HPDE6-E6E7 (cell line): ENCODE measurements around the gene FASN.

Source experiments
- DNase-seq: peaks from one replicate; pipeline ENCODE4 v3.0.0; 2011; ENCODE audit warnings: missing footprints; ENCODE audit errors: extremely low spot score

The FASN gene

DNA sequence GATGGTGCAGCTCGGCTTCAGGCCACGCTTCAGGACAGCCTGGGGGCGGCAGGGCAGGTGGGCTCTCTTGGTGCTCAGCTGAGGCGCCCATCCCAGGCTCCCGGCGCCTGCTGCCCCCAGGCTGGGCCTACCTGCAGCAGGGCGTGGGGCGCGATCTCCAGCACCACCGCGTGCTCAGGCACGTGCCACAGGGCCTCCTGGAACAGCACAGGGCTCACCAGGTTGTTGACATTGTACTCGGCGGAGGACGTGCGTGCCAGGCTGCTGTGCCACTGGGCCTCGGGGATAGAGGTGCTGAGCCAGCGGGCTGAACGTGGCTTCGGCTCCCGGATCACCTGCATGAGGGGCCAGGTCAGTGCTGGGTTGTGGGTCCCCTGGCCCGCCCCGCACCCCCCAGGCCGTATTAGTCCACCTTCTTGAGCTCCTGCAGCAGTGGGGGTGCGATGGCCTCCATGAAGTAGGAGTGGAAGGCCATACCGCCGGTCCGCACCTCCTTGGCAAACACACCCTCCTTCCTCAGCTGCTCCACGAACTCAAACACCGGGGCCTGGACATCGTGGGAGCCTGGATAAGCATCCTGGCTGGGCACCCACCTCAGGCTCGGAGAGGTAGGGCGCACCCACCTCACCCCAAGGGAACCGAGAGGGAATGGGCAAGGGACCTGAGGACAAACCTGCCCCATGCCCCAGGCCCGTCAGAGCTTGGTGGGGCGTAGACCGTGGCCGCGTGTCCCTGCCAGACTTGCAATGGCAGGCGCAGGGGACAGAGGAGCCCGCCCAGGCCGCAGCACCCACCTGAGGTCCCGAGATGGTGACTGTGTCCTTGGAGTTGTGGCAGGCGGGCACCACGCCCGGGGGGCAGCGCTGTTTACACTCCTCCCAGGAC lies 9.0 kb downstream of the FASN start:
- DNase-seq, result no peak

- no peak for DNase-seq
These were observed 9.8 kb downstream of the FASN start for GRCh38 chr17:82087961-82088837.

DNA sequence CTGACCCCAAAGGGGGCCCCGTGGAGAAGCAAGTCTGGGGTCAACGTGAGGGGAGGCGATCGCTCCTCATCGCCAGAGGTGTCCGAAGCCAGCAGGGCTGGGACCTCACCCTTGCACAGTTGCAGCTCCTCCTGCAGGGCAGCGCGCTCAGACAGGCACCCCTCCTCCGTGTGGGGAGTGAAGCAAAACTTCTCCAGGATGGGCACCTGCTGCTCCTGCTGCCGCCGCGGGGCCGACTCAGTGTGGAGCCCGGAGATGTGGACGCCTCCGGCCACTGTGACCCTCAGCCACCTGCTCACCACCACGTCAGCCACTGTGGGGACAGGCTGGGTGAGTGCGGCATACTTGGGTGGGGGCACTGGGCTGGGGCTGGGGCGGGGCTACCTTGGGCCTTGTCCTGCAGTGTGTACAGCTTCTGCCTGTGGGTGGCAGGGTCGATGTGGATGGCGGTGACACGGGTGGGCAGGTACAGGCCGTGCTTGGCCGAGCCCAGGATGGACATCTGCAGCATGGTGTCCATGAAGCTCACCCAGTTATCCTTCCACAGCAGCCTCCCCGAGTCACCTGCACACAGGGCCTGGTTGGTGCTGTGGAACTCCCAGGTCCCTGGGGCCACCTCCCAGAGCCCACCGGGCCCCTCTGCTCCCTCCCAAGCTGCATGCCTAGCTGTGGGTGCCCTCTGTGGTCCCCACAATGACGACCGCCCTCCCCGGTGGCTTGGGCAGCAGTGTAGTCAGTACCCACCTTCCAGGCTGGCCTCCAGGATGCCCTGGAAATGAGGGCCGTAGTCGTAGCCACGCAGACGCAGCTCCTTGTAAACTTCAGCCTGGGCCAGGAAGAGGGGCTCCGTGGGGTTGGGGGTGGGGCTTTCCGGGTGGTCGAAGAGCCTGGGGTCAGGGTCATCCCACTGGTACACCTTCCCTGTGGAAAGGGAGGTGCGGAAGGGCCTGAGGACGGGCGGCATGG lies 10.8 kb downstream of the FASN start:
- no peak for DNase-seq

DNA sequence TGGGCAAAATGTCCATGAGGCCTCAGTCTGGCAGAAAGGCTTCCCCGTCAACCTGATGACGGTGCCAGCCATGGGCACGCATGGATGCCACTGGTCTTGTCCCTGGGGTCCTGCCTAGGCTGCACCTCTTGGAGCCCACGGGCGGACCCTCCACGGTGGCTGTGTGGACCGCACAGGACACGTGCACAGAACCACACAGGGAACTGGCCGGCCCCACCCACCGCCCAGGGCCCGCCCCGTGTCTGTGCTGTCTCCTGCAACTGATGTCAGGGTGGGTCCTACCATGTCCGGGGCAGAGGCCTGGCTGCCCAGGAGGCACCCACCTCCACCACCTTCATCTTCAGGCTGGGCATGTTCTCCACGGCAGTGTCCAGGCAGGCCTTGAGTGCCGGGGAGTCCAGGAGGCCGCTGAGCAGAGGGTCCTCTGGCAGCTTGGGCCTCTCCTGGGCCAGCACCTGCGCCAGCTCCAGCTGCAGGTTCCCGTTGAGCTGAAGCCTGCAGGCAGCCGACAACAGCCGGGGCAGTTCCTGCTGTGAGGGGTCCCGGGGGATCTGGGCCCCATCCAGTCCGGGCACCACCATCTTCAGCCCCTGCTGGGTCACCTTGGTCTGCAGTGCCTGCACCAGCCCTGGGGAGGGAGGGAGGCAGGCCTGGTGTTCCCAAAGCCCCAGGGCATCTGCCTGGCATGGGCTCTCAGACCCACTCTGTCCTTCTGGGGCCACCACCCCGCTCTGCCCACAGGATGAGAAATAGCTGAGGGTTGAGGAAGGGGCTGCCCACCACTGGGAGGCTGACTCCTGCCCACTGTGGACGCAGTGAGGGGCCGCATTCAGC lies 11.9 kb downstream of the FASN start:
- DNase-seq, result no peak

DNA sequence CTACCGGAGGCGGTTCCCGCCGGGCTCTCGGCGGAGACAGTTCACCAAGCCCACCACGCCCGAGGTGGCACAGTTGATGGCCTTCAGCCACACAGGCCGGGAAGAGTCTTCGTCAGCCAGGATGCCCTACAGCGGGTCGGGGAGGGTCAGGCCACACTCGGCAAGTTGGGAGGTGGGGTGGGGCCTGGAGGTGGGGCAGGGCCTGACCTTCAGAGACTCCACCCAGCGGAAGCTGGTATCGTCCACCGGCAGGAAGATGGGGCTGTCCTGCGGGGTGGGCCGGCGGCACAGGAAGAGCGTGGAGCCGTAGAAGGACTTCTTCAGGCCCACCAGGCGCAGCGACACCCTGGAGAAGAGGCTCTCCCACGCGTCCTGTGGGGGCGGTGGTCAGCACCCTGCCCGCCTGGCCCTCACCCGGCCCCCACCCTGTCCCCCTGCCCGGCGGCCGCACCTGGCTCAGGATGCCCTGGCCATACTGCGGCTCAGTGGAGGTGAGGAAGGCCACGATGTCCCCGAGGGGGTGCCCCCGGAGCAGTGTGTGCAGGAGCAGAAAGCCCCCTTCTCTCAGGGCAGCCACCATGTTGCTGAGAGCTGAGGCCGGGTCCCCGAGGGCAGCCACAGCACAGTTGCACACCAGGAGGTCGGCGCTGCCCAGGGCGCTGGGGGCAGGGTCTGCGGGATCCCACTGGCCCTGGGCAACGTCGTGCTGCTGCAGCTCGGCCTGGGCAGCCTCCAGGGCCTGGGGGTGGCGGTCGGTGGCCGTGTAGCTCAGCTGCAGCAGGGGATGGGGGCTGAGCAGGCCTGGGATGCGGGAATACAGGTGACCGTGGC lies 12.8 kb downstream of the FASN start:
- DNase-seq, result no peak

- no peak for DNase-seq
These were observed 13.5 kb downstream of the FASN start for GRCh38 chr17:82084373-82085030.

- DNase-seq, result no peak
These were observed 14.3 kb downstream of the FASN start for GRCh38 chr17:82083533-82084359.

GRCh38 chr17:82083009-82083408 lies 15.0 kb downstream of the FASN start:
- DNase-seq, result no peak

DNA sequence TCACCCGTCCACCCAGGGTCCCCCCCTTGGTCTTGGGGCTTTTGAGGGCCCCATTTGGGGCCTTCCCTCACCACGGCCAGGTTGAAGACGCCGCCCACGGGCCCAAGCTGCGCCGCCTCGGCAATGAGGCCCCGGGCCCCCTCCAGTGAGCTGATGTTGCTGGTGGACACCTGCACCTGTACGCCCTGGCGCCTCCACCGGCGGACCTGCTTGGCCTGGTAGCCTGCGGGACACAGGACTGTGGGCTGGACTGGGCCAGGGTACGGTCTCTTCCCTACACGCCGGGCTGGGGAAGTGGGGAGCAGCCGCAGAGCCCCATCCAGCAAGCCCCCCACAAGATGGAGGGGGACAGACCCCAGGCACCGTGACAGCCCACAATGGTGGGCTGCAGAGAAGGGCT lies 15.6 kb downstream of the FASN start:
- DNase-seq, result no peak

DNA sequence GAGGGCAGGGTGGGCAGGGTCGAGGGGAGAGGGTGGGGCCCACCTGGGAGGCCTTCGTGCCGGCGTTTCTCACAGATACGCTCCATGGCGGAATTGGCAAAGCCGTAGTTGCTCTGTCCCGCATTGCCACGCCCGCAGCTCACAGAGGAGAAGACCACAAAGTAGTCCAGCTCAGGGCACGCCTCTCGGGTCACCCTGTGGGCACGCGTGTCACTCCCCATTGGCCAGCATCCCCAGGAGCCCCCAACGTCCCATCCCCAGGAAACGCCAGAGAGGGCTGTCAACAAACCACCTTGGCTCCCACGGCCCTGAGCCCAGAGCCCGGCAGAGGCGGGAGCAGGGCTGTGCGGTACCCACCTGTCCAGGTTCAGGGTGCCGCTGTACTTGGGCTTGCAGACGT lies 16.1 kb downstream of the FASN start:
- no peak for DNase-seq

- DNase-seq, result no peak
These were observed 16.5 kb downstream of the FASN start for GRCh38 chr17:82081546-82081945.

GRCh38 chr17:82080789-82081464 lies 17.1 kb downstream of the FASN start:
- no peak for DNase-seq

DNA sequence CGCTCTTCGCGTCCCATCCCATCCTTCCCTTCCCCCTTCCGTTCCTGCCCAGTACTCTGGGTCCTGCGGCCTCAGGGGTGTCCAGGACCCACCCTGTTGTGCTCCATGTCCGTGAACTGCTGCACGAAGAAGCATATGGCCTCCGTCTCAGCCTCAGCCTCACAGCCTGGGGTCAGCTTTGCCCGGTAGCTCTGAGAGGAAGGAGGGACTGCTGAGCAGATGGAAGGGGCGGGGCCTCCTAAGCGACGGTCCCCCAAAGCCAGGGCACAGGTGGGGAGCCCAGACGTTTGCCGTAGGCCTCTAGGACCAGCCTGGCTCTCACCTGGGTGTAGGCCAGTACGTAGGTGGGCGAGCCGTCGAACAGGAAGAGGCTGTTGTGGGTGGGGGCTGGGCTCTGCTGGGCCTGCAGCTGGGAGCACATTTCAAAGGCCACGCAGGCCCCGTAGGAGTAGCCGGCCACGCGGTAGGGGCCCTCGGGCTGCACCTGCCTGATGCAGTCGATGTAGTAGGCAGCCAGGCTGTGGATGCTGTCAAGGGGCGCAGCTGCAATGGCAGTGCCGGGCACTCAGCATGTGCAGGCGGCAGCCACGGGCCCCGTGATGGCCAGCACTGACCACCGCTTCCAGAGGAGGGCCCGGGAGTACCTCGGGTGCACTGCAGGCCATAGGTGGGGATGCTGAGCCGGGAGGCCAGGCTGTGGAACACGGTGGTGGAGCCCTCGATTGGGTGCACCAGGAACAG lies 17.8 kb downstream of the FASN start:
- no peak for DNase-seq

DNA sequence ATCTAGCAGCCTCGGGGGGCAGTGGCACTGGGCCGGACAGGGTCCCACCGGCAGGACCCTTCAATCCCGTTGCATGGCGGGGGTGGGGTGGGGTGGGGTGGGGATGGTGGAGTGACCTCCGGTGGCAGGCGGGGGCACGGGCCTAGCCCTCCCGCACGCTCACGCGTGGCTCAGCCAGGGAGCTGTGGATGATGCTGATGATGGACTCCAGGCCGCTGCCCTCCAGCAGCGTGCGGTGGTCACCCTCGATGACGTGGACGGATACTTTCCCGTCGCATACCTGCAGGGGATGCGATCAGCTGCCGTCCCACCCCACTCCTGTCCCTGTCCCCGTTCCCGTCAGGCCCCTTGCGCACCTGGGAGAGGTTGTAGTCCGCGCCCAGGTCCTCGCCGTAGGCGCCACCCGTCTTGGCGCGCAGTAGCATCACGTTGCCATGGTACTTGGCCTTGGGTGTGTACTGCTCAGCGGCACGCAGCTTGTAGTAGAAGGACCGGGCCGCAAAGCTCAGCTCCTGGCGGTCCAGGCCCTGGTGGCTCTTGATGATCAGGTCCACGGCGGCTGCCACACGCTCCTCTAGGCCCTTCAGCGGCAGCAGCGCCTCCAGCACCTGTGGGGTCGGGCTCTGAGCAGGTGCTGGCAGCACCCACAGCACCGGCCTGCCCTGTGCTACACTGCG lies 18.9 kb downstream of the FASN start:
- no peak for DNase-seq

- no peak for DNase-seq
These were observed 19.6 kb downstream of the FASN start for GRCh38 chr17:82078433-82078832.

GRCh38 chr17:82077617-82078358 lies 20.2 kb downstream of the FASN start:
- no peak for DNase-seq
